Type B pancreatic cell (in vitro differentiated cells): Measurements from ENCODE around the gene ACTN1. TPM values are rescaled to one million over a fixed set of nuclear protein-coding genes. Genes with fewer than 3 reads are reported as not detected.
A peak's percentile ranks its signal among the peaks of the same experiment; 100 is the strongest.
"Not testable (repeated sequence)": the region's sequence is repeated elsewhere in the genome, so short reads cannot be mapped to it uniquely, and the experiment has no call there.

ENCODE experiments used
- DNase-seq: peaks from one replicate; pipeline ENCODE4 v3.0.0; 2021; ENCODE audit warnings: mixed read lengths; ENCODE audit not compliant: unreplicated experiment; ENCODE audit errors: extremely low spot score
- H3K27ac Mint-ChIP-seq: 2 replicates; pipeline ENCODE4 v1.8.0; 2021; ENCODE audit warnings: mild to moderate bottlenecking, mixed read lengths
- H3K27me3 Mint-ChIP-seq: 2 replicates; pipeline ENCODE4 v1.8.0; 2021; ENCODE audit warnings: mixed read lengths
- H3K36me3 Mint-ChIP-seq: 2 replicates; pipeline ENCODE4 v1.8.0; 2021; ENCODE audit warnings: mixed read lengths
- H3K4me1 Mint-ChIP-seq: one replicate; pipeline ENCODE4 v1.8.0; 2021; ENCODE audit warnings: mixed read lengths; ENCODE audit not compliant: unreplicated experiment
- H3K4me3 Mint-ChIP-seq: 2 replicates; pipeline ENCODE4 v1.8.0; 2021; ENCODE audit warnings: mild to moderate bottlenecking, mixed read lengths
- H3K9me3 Mint-ChIP-seq: 2 replicates; pipeline ENCODE4 v1.8.0; 2021; ENCODE audit warnings: mixed read lengths
- CTCF ChIP-seq: fragments of 200-600 bp; sonication (generic); conservative IDR thresholded peaks from 2 replicates; pipeline ENCODE4 v1.5.0; 2021; ENCODE audit warnings: antibody characterized with exemption, mild to moderate bottlenecking
- total RNA-seq: library from RNA; stranded (reverse); gene quantifications from 2 replicates; pipeline ENCODE4 v1.2.1, GENCODE V29; 2021; ENCODE audit warnings: low replicate concordance

Gene ACTN1
- total RNA-seq, 1 donor from 2014 or later: 176 TPM

GRCh38 chr14:68975667-68976066 is 3.4 kb downstream of the ACTN1 start:
- Mint-ChIP-seq H3K9me3 (no peaks in the 10 kb centered on the region), H3K27me3 (no peaks in the 10 kb centered on the region), H3K4me3 (peak overlapping the region; percentile 89), H3K36me3 (peaks cover 32% of the 10 kb centered on the region), H3K27ac (peak overlapping the region; percentile 86), H3K4me1 (peaks cover 55% of the 10 kb centered on the region)
- no peak for DNase-seq
- no peak for TF ChIP-seq CTCF

GRCh38 chr14:68974759-68975347 is 4.2 kb downstream of the ACTN1 start:
- TF ChIP-seq CTCF: no peak
- H3K4me1 Mint-ChIP-seq: peaks cover 58% of the 10 kb centered on the region

GRCh38 chr14:68973639-68974038 is 5.5 kb downstream of the ACTN1 start:
- no peak for DNase-seq
- Mint-ChIP-seq H3K36me3 (peaks cover 32% of the 10 kb centered on the region), H3K9me3 (no peaks in the 10 kb centered on the region), H3K27me3 (no peaks in the 10 kb centered on the region), H3K4me1 (peaks cover 69% of the 10 kb centered on the region), H3K27ac (no peak overlapping the region), H3K4me3 (no peak overlapping the region)
- TF ChIP-seq CTCF: no peak

More at GRCh38 chr14:68974759-68975347, 4.2 kb downstream of the ACTN1 start:
- H3K27ac Mint-ChIP-seq: peak overlapping the region; percentile 86
- no peaks in the 10 kb centered on the region for H3K27me3 Mint-ChIP-seq
- DNase-seq: no peak
- peaks cover 32% of the 10 kb centered on the region for H3K36me3 Mint-ChIP-seq
- no peaks in the 10 kb centered on the region for H3K9me3 Mint-ChIP-seq
- peak overlapping the region; percentile 89 for H3K4me3 Mint-ChIP-seq

GRCh38 chr14:68973219-68973565 is 5.9 kb downstream of the ACTN1 start:
- H3K4me3 Mint-ChIP-seq, H3K27me3 Mint-ChIP-seq, H3K9me3 Mint-ChIP-seq, DNase-seq, H3K27ac Mint-ChIP-seq: not testable (repeated sequence)
- Mint-ChIP-seq H3K4me1 (peaks cover 72% of the 10 kb centered on the region), H3K36me3 (peaks cover 32% of the 10 kb centered on the region)

GRCh38 chr14:68972507-68973218 is 6.4 kb downstream of the ACTN1 start:
- Mint-ChIP-seq H3K9me3 (no peaks in the 10 kb centered on the region), H3K4me3 (peak overlapping the region; percentile 19), H3K27me3 (no peaks in the 10 kb centered on the region), H3K27ac (no peak overlapping the region), H3K4me1 (peaks cover 78% of the 10 kb centered on the region), H3K36me3 (peaks cover 32% of the 10 kb centered on the region)
- DNase-seq: no peak
- TF ChIP-seq CTCF: no peak

- DNase-seq: no peak
- no peaks in the 10 kb centered on the region for H3K27me3 Mint-ChIP-seq
- no peak overlapping the region for H3K4me3 Mint-ChIP-seq
- H3K4me1 Mint-ChIP-seq: peaks cover 74% of the 10 kb centered on the region
- peak overlapping the region; percentile 35 for H3K27ac Mint-ChIP-seq
- TF ChIP-seq CTCF: no peak
- H3K9me3 Mint-ChIP-seq: no peaks in the 10 kb centered on the region
- peaks cover 32% of the 10 kb centered on the region for H3K36me3 Mint-ChIP-seq
These were observed 7.6 kb downstream of the ACTN1 start for GRCh38 chr14:68971411-68972035.
